ENCODE measurements around the gene CLDN11. TPM values are rescaled to one million over a fixed set of nuclear protein-coding genes. Genes with fewer than 3 reads are reported as not detected.

CLDN11 gene
- total and polyA plus RNA-seq, 2 of the 8 experiments (the other 6 are each of a cell fraction or from before 2014, with no cell fraction given) = 4.8 to 12.5 TPM

DNA sequence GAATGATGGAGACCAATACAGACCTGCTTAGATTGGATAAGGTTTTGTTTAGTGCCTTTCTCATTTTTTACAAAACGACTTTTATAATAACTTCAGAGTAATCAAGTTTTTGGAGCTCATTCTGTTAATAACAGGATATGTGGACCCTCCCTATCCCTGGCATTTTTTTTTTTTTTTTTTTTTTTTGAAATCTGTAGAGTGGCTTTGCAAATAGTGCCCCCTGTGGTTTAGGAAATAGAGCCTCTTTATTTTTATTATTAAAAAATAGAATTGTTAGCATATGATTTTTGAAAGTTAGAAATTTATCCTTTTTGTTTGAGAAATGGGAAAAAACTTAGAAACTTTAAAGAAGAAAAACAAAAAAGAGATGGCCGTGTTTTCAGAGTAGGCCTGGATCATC is 49.7 kb upstream of the CLDN11 start (continued):
- no peak for TF ChIP-seq CHD7 (IDR thresholded peaks at IDR 0.05; ENCODE audit: insufficient replicate concordance, low read length)
- TF ChIP-seq POLR2A (IDR thresholded peaks at IDR 0.05; ENCODE audit: control extremely low read depth in 1 of 2, low read depth in 2 of 2, low read length in 2 of 2) = no peak
- TF ChIP-seq CEBPB (IDR thresholded peaks at IDR 0.05; ENCODE audit: low read depth, low read length) = no peak
- TF ChIP-seq SIX5 (IDR thresholded peaks at IDR 0.05; ENCODE audit: low read depth, low read length) = no peak
- TF ChIP-seq TAF7 (optimal IDR thresholded peaks at IDR 0.05; ENCODE audit: borderline replicate concordance, low read depth, low read length) = no peak

Data from H1 (cell line).